GM21515 (cell line): ENCODE data around the gene DPRX.
"Not testable (repeated sequence)": the region's sequence is repeated elsewhere in the genome, so short reads cannot be mapped to it uniquely, and the experiment has no call there.

Experiments used
- ATAC-seq: cut with Tn5 transposase; IDR thresholded peaks from one replicate; pipeline ENCODE4 v1.9.1; 2021; ENCODE audit not compliant: unreplicated experiment

The DPRX gene

DNA sequence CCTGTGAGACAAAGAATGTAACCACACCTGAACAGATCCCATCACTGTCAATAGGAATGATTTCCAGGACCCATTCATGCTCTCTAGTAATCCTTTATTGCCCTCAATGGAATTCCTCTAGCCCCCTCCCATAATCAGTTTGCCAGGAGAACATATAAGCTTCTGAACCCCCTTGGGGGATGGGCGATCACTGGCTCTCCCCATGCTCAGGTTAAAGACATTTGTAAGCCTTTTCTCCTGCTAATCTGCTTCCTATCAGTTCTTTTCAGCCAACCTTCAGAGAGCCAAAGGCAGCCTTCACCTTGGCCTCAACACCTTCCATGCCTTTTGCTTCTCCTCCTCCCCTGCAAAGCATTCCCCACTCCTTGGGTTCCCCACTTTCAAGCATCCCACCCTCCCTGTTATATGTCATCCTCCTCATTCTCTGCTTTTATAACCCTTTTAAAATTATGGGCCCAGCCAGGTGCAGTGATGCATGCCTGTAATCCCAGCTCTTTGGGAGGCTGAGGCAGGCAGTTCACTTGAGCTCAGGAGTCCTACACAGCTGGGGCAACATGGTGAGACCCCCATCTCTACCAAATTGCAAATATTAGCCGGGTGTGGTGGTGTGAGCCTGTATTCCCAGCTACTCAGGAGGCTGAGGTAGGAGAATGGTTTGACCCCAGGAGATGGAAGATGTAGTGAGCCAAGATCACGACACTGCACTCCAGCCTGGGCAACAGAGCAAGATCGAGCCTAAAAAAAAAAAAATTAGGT is 12.4 kb downstream of the DPRX start:
- ATAC-seq, result no peak

DNA sequence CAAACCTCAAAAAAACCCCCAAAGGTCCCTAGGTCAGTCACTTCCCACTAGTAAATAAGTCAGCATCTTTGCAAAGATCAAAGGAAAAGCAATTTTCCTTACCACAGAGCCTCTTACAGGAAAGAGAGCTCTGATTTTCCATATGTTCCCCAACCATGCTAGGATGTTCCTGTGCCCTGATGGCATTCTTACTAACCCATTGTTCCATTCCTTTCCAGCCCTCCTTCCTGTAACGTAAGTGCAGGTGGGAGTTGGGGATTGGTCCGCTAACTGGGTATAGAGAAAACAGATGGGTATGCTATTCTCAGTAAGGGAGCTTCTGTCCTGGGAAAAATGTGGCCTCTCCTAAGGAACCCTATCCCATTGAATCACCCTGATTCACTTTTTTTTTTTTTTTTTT is 14.3 kb downstream of the DPRX start:
- no peak for ATAC-seq

DNA sequence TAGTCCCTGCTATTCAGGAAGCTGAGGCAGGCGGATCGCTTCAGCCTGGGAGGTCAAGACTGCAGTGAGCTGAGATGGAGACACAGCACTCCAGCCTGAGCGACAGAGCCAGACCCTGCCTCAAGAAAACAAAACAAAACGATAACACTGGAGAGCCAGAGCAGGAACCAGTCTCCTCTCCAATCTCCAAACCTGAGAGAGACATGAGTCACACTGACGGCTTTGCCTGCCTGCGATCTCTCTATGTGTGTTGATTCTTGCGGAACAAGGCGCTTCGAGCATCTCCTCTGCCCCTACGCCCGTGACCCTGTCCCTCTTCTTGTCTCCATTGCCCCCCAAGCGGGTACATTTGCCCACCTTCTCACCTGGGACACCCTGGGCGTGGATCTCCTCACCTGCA is 15.6 kb downstream of the DPRX start:
- no peak for ATAC-seq

DNA sequence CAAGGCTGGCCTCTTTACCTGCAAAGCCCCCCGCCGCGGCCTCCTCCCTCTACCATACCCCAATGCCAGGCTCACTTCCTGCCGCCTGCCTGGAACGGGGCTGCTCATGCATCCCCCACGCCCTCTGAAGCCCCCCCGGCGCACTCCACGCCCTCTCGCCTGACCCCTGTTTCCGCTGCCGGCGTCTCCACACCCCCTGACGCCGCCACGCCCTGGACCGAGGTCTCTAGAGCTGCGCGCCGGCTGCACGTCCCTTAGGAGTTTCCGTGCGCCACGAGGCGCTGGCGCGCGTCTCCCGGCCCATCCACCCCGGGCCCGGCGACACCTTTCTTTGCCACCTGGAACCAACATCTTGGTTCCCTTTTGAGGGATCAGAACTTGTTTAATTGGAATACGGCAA is 16.0 kb downstream of the DPRX start:
- ATAC-seq, result no peak

DNA sequence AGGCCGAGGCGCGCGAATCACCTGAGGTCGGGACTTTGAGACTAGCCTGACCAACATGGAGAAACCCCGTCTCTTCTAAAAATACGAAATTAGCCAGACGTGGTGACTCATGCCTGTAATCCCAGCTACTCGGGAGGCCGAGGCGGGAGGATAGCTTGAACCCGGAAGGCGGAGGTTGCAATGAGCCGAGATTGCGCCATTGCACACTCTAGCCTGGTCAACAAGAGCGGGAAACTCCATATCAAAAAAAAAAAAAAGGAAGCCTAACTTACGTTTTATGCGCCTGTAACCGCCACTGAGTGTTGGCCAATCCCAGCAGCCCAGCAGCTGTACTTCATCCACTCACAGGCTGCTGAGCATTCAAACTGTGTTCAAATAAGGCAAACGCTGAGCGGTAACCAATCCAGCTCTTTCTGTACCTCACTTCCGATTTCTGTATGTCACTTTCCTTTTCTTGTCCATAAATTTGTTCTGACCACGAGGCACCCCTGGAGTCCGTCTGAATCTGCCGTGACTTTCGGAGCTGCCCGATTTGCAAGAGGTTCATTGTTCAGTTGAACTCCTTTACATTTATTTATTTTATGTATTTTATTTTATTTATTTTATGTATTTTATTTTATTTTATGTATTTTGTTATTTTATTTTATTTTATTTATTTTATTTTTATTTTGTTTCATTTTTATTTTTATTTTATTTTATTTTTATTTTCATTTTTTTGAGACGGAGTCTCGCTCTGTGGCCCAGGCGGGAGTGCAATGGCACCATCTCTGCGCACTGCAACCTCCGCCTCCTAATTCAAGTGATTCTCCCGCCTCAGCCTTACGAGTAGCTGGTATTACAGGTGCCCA is 18.2 kb downstream of the DPRX start:
- no peak for ATAC-seq

DNA sequence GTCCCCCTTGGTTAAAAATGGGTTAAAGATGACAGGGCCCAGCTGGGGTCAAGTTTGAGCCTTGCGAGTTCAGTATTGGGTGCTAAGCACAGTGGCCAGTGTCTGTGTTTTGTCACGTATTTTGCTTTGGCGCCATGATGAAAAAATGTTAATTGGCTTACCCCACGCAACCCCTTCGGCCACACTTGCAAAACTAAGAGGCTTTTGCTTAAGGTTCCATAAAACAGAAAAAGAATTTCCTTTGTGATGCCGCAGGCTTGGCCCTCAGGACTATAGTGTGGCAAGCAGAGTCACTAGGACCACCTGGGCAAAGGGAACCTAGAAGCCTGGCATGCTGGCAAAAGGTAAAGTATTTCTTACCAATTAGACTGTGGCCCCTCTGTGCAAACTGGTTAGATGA is 20.7 kb downstream of the DPRX start:
- ATAC-seq, result no peak

DNA sequence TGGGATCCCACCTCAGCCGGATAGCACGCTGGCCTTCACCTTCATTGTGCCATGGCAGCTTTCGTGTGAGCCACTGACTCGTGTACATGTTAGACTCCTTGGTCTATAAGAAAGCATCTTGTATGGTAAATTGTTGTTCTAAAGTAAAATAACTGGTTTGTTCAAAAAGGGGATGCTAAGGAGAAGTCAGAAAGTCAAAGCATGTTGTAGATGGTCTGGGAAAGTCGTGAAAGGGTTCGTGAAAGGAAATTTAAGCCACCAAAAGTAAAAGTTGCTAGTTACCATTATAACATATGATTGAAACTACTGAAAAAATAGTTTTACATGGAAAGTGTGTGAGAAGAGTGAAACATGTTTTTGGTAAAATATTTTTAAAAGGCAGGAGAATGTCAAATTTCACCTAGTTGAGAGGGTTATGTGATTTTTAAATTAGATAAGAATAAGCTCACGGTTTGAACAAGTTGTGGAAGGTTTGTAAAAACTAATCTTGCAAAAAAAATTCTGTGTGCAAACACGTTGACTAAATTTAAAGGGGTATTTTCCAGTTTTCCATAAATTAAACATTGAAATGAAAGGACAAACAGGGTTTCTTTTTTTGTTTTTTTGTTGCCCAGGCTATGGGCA is 23.4 kb downstream of the DPRX start:
- ATAC-seq, result no peak

DNA sequence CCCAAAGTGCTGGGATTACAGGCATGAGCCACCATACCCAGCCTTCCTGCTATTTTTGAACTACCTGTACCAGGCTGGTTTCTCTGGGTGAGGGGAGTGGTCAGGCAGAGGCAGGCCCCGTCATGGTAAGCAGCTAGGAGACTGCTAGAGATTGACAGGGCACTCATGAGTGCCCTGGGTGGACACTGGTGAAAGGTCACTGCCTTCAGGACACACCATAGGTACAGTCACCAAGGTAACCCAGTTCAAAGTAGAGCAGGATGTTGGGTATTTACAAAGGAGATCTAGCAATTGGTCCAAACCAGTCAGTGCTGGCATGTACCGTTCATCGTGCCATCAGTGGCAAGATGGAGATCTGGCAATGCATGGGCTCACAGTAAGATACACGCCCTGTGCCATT is 25.5 kb downstream of the DPRX start:
- no peak for ATAC-seq

DNA sequence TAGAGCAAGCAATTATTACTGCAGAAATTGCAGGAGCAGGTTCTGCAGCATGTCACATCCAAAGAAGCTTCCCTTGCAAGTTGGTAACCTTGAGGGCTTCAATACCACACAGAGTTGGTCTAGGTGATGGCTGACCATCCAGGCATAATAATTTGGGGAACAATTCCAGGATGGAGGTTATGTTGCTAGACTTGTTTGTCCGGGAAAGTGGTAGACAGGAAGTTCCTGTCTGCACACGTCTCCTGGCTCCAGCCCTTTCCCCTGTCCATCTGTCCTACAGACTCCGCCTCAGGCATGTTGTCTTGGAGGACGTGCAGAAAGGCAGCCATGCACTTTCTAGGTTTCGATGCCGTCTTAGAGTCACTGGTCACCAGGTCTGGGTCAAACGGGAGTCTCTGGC is 26.0 kb downstream of the DPRX start:
- no peak for ATAC-seq

DNA sequence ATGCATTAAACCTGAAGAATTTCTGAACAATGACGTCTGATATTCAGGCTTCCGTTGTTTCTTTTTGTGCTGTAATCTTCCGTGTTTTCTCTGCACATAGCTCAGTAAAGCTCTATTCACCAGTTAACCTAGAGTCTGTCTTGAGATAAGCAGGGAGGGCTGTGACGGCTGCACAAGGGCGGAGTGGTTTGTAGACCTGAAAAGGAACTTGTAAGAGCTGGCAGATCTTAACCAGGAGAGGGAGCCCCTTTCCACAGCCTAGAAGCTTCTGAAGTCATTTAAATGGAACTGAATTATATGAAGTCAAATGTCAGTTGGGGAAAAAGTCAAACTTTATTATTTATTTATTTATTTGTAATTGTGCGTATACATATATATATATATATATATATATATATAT is 27.5 kb downstream of the DPRX start:
- ATAC-seq, result no peak

DNA sequence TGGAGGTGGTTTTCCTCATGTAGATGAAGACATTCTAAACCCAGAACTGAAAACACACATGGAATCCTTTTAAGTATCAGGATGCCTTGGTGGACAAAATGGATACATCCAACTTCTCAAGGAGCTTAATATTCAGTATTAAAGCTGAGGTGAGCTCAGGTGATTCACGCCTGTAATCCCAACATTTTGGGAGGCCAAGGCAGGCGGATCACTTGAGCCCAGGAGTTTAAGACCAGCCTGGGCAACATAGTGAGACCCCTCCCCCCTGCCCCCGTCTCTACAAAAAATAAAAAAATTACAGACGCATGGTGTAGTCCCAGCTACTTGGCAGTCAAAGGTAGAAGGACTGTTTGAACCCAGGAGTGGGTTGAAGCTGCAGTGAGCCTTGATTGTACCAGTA is 28.8 kb downstream of the DPRX start:
- ATAC-seq, result no peak

DNA sequence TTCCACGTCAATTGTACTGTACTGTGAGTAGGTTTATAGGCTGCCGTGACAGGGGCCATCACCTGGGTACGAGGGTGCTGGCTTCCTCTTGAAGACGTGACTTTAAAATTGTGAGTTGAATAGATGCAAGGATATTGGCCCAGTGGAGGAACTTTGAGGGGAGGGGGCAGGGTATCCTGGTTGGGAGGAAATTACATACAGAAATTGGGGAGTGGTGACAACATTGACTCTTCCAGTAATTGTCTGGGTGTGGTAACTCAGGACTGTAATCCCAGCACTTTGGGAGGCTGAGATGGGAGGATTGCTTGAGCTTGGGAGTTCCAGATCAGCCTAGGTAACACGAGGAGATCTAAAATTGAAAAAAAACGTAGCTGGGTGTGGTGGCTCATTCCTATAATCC is 30.4 kb downstream of the DPRX start:
- ATAC-seq, result no peak

DNA sequence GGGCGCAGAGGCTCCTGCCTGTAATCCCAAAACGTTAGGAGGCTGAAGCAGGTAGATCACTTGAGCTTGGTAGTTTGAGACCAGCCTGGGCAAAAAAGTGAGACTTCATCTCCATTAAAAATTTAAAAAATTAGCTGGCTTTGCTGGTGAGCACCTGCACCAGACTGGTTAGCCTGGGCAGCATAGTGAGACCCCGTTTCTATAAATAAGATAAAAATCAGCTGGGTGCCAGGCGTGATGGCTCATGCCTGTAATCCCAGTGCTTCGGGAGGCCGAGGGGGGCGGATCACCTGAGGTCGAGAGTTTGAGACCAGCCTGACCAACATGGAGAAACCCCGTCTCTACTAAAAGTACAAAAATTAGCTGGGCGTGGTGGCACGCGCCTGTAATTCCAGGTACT is 32.4 kb downstream of the DPRX start:
- ATAC-seq, result no peak

DNA sequence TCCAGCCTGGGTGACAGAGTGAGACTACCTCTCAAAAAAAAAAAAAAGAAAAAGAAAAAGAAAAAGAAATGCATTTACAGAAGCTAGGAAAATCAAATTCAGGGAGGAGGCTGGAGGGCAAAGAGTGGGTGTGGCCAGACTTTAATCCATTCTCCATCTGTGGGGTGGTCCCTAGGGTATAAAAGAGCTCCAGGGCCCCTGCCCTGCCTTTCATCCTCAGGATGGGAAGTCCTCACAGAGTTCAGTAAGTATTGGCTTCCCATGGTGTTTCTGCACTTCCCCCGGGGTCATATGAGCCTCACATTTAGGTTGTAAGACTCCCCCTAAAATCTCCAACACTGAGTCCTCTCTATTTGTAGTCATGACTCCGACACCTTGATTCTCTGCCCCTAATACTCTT is 33.0 kb downstream of the DPRX start:
- ATAC-seq, result no peak

DNA sequence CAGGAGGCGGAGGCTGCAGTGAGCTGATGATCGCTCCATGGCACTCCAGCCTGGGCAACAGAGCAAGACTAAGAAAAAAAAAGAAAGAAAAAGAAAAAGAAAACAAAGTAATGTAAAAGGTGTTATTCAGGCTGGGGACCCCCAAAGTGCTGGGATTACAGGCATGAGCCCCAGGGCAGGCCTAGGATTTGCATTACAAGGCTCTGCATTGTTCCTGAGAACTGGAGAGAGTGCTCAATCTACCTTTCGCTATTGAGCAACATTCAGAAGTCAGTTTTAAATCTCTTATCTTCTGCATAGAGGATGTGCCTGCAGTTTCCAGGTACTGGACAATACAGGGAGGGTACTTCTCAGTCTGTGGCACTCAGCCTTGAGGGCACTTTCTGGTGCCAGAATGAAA is 34.5 kb downstream of the DPRX start:
- not testable (repeated sequence) for ATAC-seq

DNA sequence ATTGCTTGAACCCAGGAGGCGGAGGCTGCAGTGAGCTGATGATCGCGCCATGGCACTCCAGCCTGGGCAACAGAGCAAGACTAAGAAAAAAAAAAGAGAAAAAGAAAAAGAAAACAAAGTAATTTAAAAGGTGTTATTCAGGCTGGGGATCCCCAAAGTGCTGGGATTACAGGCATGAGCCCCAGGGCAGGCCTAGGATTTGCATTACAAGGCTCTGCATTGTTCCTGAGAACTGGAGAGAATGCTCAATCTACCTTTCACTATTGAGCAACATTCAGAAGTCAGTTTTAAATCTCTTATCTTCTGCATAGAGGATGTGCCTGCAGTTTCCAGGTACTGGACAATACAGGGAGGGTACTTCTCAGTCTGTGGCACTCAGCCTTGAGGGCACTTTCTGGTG is 37.0 kb downstream of the DPRX start:
- not testable (repeated sequence) for ATAC-seq

DNA sequence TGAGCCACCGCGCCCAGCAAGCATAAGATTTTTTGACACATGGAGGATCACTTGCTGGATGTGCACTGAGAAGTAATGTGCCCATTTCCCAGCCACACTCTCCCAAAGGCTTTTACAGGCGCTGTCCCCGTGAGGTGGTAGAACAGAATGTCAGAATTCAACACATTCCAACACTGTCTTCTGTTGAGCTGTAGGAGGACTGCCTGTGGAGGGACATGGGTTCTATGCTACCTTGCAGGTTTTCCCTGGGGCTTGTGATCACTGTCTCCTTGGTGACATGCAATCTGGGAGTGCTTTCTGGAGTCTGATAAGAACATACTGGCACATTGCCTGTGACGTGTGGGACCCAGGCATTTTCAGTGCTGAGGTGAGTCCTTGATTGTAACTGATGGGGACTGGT is 38.5 kb downstream of the DPRX start:
- no peak for ATAC-seq

DNA sequence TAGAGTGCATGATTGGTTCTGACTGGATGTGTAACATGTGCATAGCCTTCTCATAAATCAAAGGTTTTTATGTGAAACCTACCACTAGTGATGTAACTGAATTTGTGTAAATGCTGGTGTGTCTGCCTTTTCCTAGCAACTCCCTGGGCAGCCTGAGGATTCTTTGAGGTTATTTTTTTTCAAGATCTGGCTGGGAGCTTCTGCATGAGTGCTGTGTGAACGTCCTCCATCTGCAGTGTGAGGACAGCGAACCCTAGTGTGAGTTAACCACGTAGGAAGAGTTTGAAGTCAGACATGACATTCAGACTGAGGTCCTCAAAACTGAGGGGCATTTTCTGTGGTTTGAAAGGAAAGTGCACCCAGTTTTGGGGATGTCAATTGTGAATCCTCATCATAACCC is 39.9 kb downstream of the DPRX start:
- ATAC-seq, result no peak
